ENCODE measurements around the gene ABI3BP.

- no peak for TF ChIP-seq CTCF (IDR thresholded peaks at IDR 0.05; ENCODE audit: insufficient read depth, low read depth, low read length)
- TF ChIP-seq EZH2 (IDR thresholded peaks at IDR 0.05; ENCODE audit: insufficient read depth, low read length) = no peak
Observed at GRCh38 chr3:100984308-100984707, 8.9 kb downstream of the ABI3BP start.

All from astrocyte (in vitro differentiated cells and primary cell).